ENCODE measurements around the gene UROS. TPM values are rescaled to one million over a fixed set of nuclear protein-coding genes. Genes with fewer than 3 reads are reported as not detected.

UROS gene
- total and polyA plus RNA-seq, 10 of the 15 experiments (the other 5 are each of a cell fraction or from before 2014, with no cell fraction given) = 4.3 to 112 (median 64.5) TPM

- no peak for TF ChIP-seq NR2C1 (IDR thresholded peaks at IDR 0.05)
- TF ChIP-seq ATF3 (IDR thresholded peaks at IDR 0.05; ENCODE audit: borderline replicate concordance, extremely low read depth, low read depth, low read length) = no peak
- no peak for TF ChIP-seq SREBF2 (IDR thresholded peaks at IDR 0.05; ENCODE audit: low read length)
- no peak for TF ChIP-seq MTA2 (IDR thresholded peaks at IDR 0.05; ENCODE audit: low read depth)
- no peak for TF ChIP-seq TCF7 (IDR thresholded peaks at IDR 0.05; ENCODE audit: borderline replicate concordance)
- no peak for TF ChIP-seq CBFB (IDR thresholded peaks at IDR 0.05; ENCODE audit: low read depth)
- TF ChIP-seq FOS (IDR thresholded peaks at IDR 0.05; ENCODE audit: borderline replicate concordance, extremely low read depth, insufficient read length) = no peak
- TF ChIP-seq IRF4 (IDR thresholded peaks at IDR 0.05; ENCODE audit: low read depth, low read length) = no peak
Observed at GRCh38 chr10:125777806-125778205, 45.3 kb downstream of the UROS start (continued).

- Histone ChIP-seq H3K27me3 (replicated peaks in 1 of 2; ENCODE audit: control insufficient read depth in 2 of 2, insufficient read depth in 2 of 2, low read length in 1 of 2) (no peaks in the 10 kb centered on the region), H3K27ac (ENCODE audit: control insufficient read depth, insufficient read depth) (no peak within 1 kb of the TSS), H3K9ac (ENCODE audit: control insufficient read depth, insufficient read depth, low read length) (no peak within 1 kb of the TSS), H4K20me1 (ENCODE audit: control insufficient read depth, insufficient read depth) (no peaks in the 10 kb centered on the region), H2AFZ (ENCODE audit: control insufficient read depth, low read depth, low read length) (no peak within 1 kb of the TSS), H3K79me2 (ENCODE audit: control insufficient read depth, insufficient read depth, low read length) (no peaks in the 10 kb centered on the region), H3K36me3 (ENCODE audit: control insufficient read depth in 2 of 2, insufficient read depth in 2 of 2, low read length in 1 of 2) (no peaks in the 10 kb centered on the region), H3K4me2 (ENCODE audit: control insufficient read depth, insufficient read depth) (no peak within 1 kb of the TSS), H3K9me3 (replicated peaks; ENCODE audit: control insufficient read depth, insufficient read depth, low read length) (no peaks in the 10 kb centered on the region), H3K4me3 (no peak within 1 kb of the TSS), H3K4me1 (ENCODE audit: control insufficient read depth, insufficient read depth, low read length) (no peaks in the 10 kb centered on the region)
- DNase-seq (ENCODE audit: low read depth, low spot score) = no peak
- no peak for FAIRE-seq
- WGBS (ENCODE audit: insufficient coverage, insufficient replicate concordance, low lambda C conversion rate, missing lambda C conversion rate) = 83% methylated on average over 26 of the region's 26 CpGs
- SMC1A ChIA-PET (ENCODE audit: uncharacterized antibody, unreplicated experiment) = no interaction called here
- RAD21 ChIA-PET (ENCODE audit: unreplicated experiment) = no interaction called here
- in situ Hi-C loops (cut with MboI) (no loop called here), intact Hi-C loops (cut with micrococcal nuclease; ENCODE audit: unreplicated experiment) (no loop called here)
- no TSS peak for BruUV-seq (replicated peaks)
- CTCF ChIA-PET = no interaction called here
- ATAC-seq = no peak
- POLR2A ChIA-PET = no interaction called here
- TF ChIP-seq PAX5 (IDR thresholded peaks at IDR 0.05; ENCODE audit: borderline replicate concordance, low read depth, low read length) (no peak), MLLT1 (IDR thresholded peaks at IDR 0.05) (no peak), BHLHE40 (IDR thresholded peaks at IDR 0.05; ENCODE audit: borderline replicate concordance in 1 of 2, low read depth in 2 of 2, low read length in 1 of 2) (no peak), RFX5 (IDR thresholded peaks at IDR 0.05; ENCODE audit: low read depth, low read length) (no peak), POLR2AphosphoS2 (IDR thresholded peaks at IDR 0.05; ENCODE audit: low read depth, low read length) (no peak), KAT2A (conservative IDR thresholded peaks at IDR 0.05; ENCODE audit: control insufficient read depth, low read depth, low read length) (no peak), CBX5 (IDR thresholded peaks at IDR 0.05; ENCODE audit: low read depth) (no peak), HDAC2 (IDR thresholded peaks at IDR 0.05) (no peak), ATF3 (IDR thresholded peaks at IDR 0.05; ENCODE audit: borderline replicate concordance, extremely low read depth, low read depth, low read length) (no peak), STAT1 (conservative IDR thresholded peaks at IDR 0.05) (no peak), NR2C2 (IDR thresholded peaks at IDR 0.05; ENCODE audit: borderline replicate concordance, control insufficient read depth, insufficient read length, low read depth) (no peak), ZNF207 (IDR thresholded peaks at IDR 0.05; ENCODE audit: borderline replicate concordance) (no peak), CBX3 (IDR thresholded peaks at IDR 0.05; ENCODE audit: borderline replicate concordance, low read depth) (no peak), TCF7 (IDR thresholded peaks at IDR 0.05; ENCODE audit: borderline replicate concordance) (no peak), CEBPB (IDR thresholded peaks at IDR 0.05; ENCODE audit: borderline replicate concordance in 1 of 2, low read depth in 2 of 2, low read length in 2 of 2) (no peak)
Observed at GRCh38 chr10:125775491-125776106, 47.5 kb downstream of the UROS start, which contains the start of gene MMP21. TSS of gene MMP21 (minus strand) at chr10:125775821. CDS start at chr10:125775821, 0 bp downstream.

Data from GM12878 (cell line).